NOMO-1 treated with dmso at 0.1 percent for 144 hours (cell line): ENCODE results near the gene C16orf78.

Experiments
- DNase-seq: peaks from one replicate; lab custom pipeline; 2025; ENCODE audit not compliant: unreplicated experiment; lab: John Stamatoyannopoulos, UW

C16orf78 gene

GRCh38 chr16:49382916-49383315 is 9.3 kb downstream of the C16orf78 start:
- DNase-seq = no peak

DNA sequence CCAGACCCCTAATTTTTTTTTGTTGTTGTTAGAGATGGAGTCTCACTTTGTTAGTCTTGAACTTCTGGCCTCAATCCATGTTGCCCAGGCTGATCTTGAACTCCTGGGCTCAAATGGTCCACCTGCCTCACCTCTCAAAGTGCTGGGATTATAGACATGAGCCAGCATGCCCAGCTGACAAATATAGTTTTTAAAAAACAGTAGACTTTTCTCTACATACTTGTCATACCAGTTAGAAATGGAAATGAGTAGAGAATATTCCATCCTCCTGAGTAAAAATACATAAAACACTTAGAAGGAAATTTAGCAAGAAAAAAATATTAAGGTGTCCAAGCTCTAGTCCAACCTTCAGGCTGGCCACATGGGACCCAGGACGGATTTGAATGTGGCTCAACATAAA is 21.4 kb downstream of the C16orf78 start:
- DNase-seq = no peak

GRCh38 chr16:49396206-49396720 is 22.7 kb downstream of the C16orf78 start:
- DNase-seq = no peak

DNA sequence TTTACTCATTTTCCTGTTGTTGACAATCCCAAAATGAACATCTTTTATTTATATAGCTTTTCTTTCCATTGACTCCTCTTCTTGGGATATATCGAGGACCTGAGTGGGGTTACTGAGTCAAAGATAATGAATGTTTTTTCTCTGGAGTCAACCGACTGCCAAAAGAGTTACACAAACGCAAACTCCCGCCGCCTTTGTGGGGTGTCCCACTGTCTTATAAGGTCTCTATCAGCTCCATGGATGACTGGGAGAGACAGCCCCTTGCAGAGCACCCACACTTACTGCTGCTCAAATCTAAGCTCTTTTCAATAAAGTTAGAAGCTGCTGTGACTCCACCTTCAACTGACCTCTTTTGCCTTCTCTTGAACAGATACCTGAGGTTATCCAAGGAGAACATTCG is 25.2 kb downstream of the C16orf78 start:
- no peak for DNase-seq

GRCh38 chr16:49399594-49400364 is 26.2 kb downstream of the C16orf78 start:
- DNase-seq = no peak

- no peak for DNase-seq
Measured at GRCh38 chr16:49400611-49401010, 27.0 kb downstream of the C16orf78 start.

GRCh38 chr16:49405123-49405522 is 31.5 kb downstream of the C16orf78 start:
- no peak for DNase-seq

DNA sequence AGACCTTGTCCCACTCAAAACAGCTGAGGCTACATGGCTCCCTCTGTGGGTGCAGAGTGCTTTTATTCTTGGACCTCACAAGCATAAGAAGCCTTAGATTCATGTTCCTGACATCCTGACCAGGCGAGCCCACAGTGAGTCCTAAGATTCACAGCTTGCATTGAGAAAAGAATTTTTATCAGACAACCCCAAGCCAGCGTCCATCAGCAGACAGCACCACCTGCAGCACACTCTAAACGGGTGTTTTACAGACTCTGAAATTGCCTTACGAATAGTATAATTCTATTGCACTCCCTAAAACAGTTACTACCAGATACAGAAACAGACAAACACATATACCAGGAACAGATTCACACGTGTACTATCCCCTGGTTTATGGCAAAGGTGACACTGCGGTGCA is 31.9 kb downstream of the C16orf78 start:
- DNase-seq = no peak

GRCh38 chr16:49407873-49408550 is 34.4 kb downstream of the C16orf78 start:
- DNase-seq = peak; percentile 27

DNA sequence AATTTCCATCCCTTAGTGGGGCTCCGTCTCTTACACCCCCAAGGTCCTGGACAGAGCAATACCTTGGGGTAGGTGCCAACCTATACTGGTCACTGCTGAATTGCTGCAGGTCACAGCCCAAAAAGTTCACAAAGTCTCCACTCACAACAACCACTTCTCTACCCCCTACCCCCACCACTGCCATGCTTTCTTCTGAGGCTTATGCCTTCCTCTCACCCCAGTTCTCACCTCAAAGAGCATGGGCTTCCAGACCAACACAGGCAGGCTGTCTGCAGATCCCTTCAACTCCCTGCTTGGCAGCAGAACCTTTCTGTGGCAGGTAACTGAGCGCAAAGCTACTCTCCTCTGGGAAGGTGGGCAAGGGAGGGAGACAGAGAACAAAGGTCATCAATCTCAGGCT is 35.5 kb downstream of the C16orf78 start:
- DNase-seq = no peak

- no peak for DNase-seq
Measured at GRCh38 chr16:49410226-49410625, 36.6 kb downstream of the C16orf78 start.

DNA sequence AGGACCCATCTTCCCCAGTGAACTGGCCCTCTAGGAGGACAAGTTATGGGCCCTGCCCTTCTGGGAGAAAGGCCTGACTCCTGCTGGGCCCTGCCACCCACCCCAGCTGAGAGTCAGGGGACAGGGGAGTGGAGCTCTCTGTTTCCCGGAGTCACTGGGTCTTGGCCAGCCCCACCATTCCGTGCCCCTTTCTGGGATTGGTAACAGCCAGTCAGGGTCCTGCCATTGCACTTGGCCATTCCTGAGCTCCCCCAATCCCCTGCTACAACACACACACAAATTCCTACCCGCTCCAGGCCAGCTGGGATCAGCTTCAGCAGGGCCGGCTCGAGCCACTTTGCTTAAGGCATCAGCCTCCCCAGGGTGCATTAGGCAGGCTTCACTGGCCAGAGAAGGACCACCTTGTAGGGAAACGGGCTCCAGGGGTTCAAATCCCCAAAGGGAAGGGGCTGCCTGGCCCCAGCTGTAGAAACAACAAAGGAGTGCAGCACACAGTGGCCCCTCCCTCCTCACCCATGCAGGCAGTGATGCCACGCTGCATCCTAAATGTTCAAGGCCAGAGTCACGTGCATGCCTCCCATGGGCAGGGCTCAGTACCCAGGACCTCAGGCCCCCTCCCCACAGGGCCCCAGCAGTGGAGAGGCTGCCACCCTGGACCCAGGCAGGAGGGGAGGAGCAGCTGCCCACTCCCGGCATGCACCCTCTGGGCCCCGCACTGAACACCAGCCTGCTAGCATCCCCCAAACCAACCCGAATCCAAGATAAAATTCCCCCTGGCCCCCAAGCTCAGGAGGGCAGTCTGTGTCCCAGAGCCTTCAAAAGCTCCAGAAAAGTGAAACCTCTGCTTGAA is 37.7 kb downstream of the C16orf78 start:
- DNase-seq = no peak

GRCh38 chr16:49414671-49415070 is 41.1 kb downstream of the C16orf78 start:
- DNase-seq = no peak

- DNase-seq = no peak
Measured at GRCh38 chr16:49415083-49415482, 41.5 kb downstream of the C16orf78 start.

- no peak for DNase-seq
Measured at GRCh38 chr16:49416001-49416675, 42.5 kb downstream of the C16orf78 start.

GRCh38 chr16:49417354-49417753 is 43.8 kb downstream of the C16orf78 start:
- no peak for DNase-seq

DNA sequence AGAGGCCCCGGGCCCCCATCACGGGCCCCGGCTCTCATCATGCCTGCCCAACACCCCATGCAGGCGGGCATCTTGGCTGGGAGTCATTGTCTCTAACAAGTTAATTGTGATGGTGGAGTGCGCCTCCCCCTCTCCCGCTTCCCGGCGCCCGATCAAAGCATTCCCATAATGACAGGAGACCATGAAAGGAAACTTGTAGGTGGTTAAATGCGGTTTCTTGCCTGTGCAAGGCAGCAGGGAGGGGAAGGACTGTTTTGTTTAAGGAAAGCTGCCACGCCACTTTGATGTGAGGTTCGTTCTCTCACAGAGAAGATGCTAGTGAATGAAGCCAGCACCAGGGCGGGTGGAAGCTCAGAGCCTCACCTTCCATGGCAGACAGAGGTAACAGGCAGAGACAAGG is 45.4 kb downstream of the C16orf78 start:
- no peak for DNase-seq

- DNase-seq = no peak
Measured at GRCh38 chr16:49419862-49420261, 46.3 kb downstream of the C16orf78 start.

DNA sequence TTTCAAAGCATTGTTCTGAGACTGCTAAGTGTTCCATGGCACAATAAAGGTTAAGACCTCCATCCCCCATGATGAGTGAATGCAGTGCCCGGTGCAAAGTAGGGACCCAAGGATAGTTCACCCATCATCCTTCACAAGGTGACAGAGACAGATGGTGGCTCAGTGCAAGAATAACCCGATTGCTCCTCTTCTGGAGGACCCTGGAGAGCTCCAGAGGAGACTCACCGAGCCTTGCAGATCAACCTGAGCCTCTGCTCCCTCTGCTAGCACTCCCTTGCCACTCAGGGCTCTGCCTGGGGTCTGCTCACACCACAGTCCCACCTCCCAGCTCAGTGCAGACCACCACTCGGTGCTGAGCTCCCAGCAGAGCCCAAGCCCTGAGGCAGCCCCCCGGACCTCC is 49.3 kb downstream of the C16orf78 start:
- DNase-seq = no peak

DNA sequence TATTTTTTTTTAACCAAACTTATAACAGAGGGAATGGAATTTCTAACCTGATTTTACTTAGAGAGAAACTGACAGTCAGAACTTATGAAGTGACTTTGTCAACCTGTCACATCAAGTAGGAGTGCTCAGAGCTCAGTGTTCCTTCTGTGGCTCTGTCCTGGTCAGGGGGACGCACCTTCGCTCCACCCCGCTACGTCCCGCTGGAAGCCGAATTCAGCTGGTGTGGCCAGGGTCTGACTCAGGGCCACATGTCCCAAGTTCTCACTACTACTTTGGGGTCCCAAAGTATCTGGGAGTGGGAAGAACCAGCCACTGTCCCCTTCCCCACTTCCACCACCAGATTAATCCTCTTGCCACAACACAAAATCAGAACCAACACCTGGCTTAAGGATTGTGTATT is 51.4 kb downstream of the C16orf78 start:
- DNase-seq = no peak

- no peak for DNase-seq
Measured at GRCh38 chr16:49427771-49428170, 54.2 kb downstream of the C16orf78 start.
